HepG2 (cell line): ENCODE data around the gene RELL1. TPM values are rescaled to one million over a fixed set of nuclear protein-coding genes. Genes with fewer than 3 reads are reported as not detected.

Experiments used
- CBX1 ChIP-seq: IDR thresholded peaks from one replicate; pipeline ENCODE4 v1.6.1; 2016; ENCODE audit warnings: antibody characterized with exemption, low read depth
- GABPA ChIP-seq, 2 experiments: IDR thresholded peaks; 2 replicates each; pipeline ENCODE4 v1.6.1; 2011 to 2016; ENCODE audit warnings: low read depth in 2 of 2, low read length in 1 of 2, missing biosample characterization in 1 of 2, missing genetic modification characterization in 1 of 2
- IRF9 ChIP-seq: sonication (generic); formaldehyde crosslinking; IDR thresholded peaks from 2 replicates; pipeline ENCODE4 v1.8.0; 2022; ENCODE audit warnings: missing genetic modification reagents, mild to moderate bottlenecking, borderline replicate concordance
- MYPOP ChIP-seq: sonication (generic); formaldehyde crosslinking; IDR thresholded peaks from 2 replicates; pipeline ENCODE4 v1.8.1; 2023; ENCODE audit warnings: mild to moderate bottlenecking, moderate library complexity, missing genetic modification reagents
- NCOA5 ChIP-seq: sonication (generic); formaldehyde crosslinking; IDR thresholded peaks from 2 replicates; pipeline ENCODE4 v1.4.0; 2020; ENCODE audit warnings: missing genetic modification reagents
- NFAT5 ChIP-seq: sonication (generic); formaldehyde crosslinking; IDR thresholded peaks from 2 replicates; pipeline ENCODE4 v1.4.0; 2020; ENCODE audit warnings: missing genetic modification reagents
- NR2C2 ChIP-seq: sonication (generic); formaldehyde crosslinking; IDR thresholded peaks from 2 replicates; pipeline ENCODE4 v1.4.0; 2020; ENCODE audit warnings: missing genetic modification reagents, mild to moderate bottlenecking, moderate library complexity, borderline replicate concordance
- NR2F1 ChIP-seq, 2 experiments: fragments of 450-650 bp in 1 of 2; formaldehyde crosslinking in 1 of 2; IDR thresholded peaks; 2 replicates each; pipeline versions ENCODE4 v1.5.0 to v1.6.1; 2016 to 2020; ENCODE audit warnings: mild to moderate bottlenecking in 1 of 2, missing compliant biosample characterization in 1 of 2, missing genetic modification reagents in 1 of 2, moderate library complexity in 1 of 2
- RNF2 ChIP-seq: fragments of 450-650 bp; conservative IDR thresholded peaks from 2 replicates; pipeline ENCODE4 v1.6.1; 2016; ENCODE audit warnings: low read depth
- SKIL ChIP-seq: sonication (generic); formaldehyde crosslinking; IDR thresholded peaks from 2 replicates; pipeline ENCODE4 v1.8.0; 2022; ENCODE audit warnings: missing genetic modification reagents, mild to moderate bottlenecking, moderate library complexity, borderline replicate concordance
- THYN1 ChIP-seq: sonication (generic); formaldehyde crosslinking; IDR thresholded peaks from 2 replicates; pipeline ENCODE4 v1.8.1; 2023; ENCODE audit warnings: low read depth, mild to moderate bottlenecking, moderate library complexity, missing genetic modification reagents, borderline replicate concordance
- TOE1 ChIP-seq: sonication (generic); formaldehyde crosslinking; IDR thresholded peaks from 2 replicates; pipeline ENCODE4 v1.4.0; 2020; ENCODE audit warnings: mild to moderate bottlenecking, missing genetic modification reagents
- ZFP36 ChIP-seq: fragments of 150-350 bp; IDR thresholded peaks from 2 replicates; pipeline ENCODE4 v1.6.1; 2018; ENCODE audit warnings: borderline replicate concordance, low read length, low read depth; ENCODE audit not compliant: partially characterized antibody
- ZKSCAN5 ChIP-seq: sonication (generic); formaldehyde crosslinking; IDR thresholded peaks from 2 replicates; pipeline ENCODE4 v1.5.1; 2020; ENCODE audit warnings: mild to moderate bottlenecking, missing genetic modification reagents
- ZNF264 ChIP-seq: sonication (generic); formaldehyde crosslinking; IDR thresholded peaks from 2 replicates; pipeline ENCODE4 v1.4.0; 2020; ENCODE audit warnings: missing genetic modification reagents
- ZNF343 ChIP-seq: sonication (generic); formaldehyde crosslinking; IDR thresholded peaks from 2 replicates; pipeline ENCODE4 v1.4.0; 2020; ENCODE audit warnings: mild to moderate bottlenecking, missing genetic modification reagents
- ZNF350 ChIP-seq: sonication (generic); formaldehyde crosslinking; IDR thresholded peaks from 2 replicates; pipeline ENCODE4 v1.4.0; 2020; ENCODE audit warnings: mild to moderate bottlenecking, low read depth, missing genetic modification reagents, borderline replicate concordance
- ZNF7 ChIP-seq: IDR thresholded peaks from 2 replicates; pipeline ENCODE4 v1.6.1; 2016; ENCODE audit warnings: missing biosample characterization, missing genetic modification reagents
- ZNF749 ChIP-seq: sonication (generic); formaldehyde crosslinking; IDR thresholded peaks from 2 replicates; pipeline ENCODE4 v1.8.0; 2022; ENCODE audit warnings: mild to moderate bottlenecking, missing genetic modification reagents, moderate library complexity, borderline replicate concordance
- ZNF761 ChIP-seq: sonication (generic); formaldehyde crosslinking; conservative IDR thresholded peaks from 2 replicates; pipeline ENCODE4 v1.4.0; 2020; ENCODE audit warnings: mild to moderate bottlenecking, missing genetic modification reagents
- ZSCAN25 ChIP-seq: sonication (generic); formaldehyde crosslinking; IDR thresholded peaks from 2 replicates; pipeline ENCODE4 v1.8.0; 2022; ENCODE audit warnings: mild to moderate bottlenecking, missing genetic modification reagents
- polyA plus RNA-seq, 8 experiments: library from polyadenylated mRNA; depleted of rRNA in 3 of 8; stranded (reverse) in 7 of 8; unstranded in 1 of 8; fragments of >200 nt; fragmentation: Illumina TruSeq in 4 of 8; extraction: Trizol in 4 of 8; gene quantifications; 2 replicates each; pipeline versions ENCODE4 v1.2.1 to v1.2.3, GENCODE V29; 2011 to 2016; ENCODE audit warnings: low read depth in 4 of 8, missing spikeins in 1 of 8, mixed read lengths in 1 of 8; ENCODE audit not compliant: insufficient read depth in 1 of 8
- total RNA-seq, 5 experiments: library from RNA; depleted of rRNA; stranded (reverse); fragments of >200 nt; fragmentation: Illumina TruSeq; extraction: Trizol; gene quantifications; 2 replicates each; pipeline ENCODE4 v1.2.3, GENCODE V29; 2016; ENCODE audit warnings: low read depth in 1 of 5

RELL1 gene
- total and polyA plus RNA-seq, 2 of the 13 experiments (the other 11 are each of a cell fraction or from before 2014, with no cell fraction given), result 8.4 to 58.4 TPM

DNA sequence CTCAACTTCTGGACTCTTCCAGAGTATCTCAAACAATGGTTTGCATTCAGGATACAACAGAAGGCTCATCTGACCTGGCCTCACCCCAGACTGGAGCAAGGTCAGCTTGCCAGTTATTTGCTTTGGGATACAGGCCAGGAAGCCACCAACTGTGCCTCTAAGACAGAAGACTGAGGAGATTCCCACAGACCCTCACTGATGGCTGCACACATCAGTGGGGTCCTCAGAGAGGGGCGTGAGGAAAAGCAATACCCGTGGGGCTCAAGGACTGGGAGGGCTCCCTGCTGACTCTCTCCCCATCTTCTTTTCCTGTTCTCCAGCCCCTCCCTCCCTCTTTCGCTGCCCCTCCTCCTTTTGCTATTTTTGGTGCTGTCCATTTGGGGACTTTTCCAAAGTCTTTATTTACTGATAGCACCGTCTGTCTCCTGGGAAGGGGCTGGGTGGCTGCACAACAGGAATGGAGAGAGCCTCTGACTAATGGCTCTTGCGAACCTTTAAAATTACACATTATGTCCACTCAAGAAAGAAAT lies 23.2 kb downstream of the RELL1 start (continued):
- TF ChIP-seq NR2F1 (CRISPR knock-in tag; IDR thresholded peaks at IDR 0.05), result peak; percentile 10 to 49; a peak in 1 of 4 replicates
- TF ChIP-seq ZNF761, result no peak
- no peak for TF ChIP-seq ZKSCAN5 (CRISPR knock-in tag)
- no peak for TF ChIP-seq ZNF350
- TF ChIP-seq SKIL, result peak; percentile 90
- no peak for TF ChIP-seq ZNF343 (CRISPR knock-in tag)
- no peak for TF ChIP-seq ZNF264 (CRISPR knock-in tag)
- no peak for TF ChIP-seq MYPOP (CRISPR knock-in tag)
- TF ChIP-seq ZSCAN25, result no peak
- no peak for TF ChIP-seq ZFP36
- TF ChIP-seq NFAT5, result no peak
- TF ChIP-seq TOE1 (CRISPR knock-in tag), result no peak
- no peak for TF ChIP-seq NCOA5 (CRISPR knock-in tag)
- TF ChIP-seq ZNF749, result no peak
- TF ChIP-seq CBX1, result no peak
- TF ChIP-seq RNF2, result no peak
- TF ChIP-seq NR2C2, result peak; percentile 21; the same call in 1 of the 2 replicates
- no peak for TF ChIP-seq THYN1 (CRISPR knock-in tag)
- TF ChIP-seq ZNF7 (CRISPR knock-in tag), result no peak
- no peak for TF ChIP-seq IRF9 (CRISPR knock-in tag)
- TF ChIP-seq GABPA (IDR thresholded peaks at IDR 0.05; ENCODE audit: low read depth, low read length), result no peak
- TF ChIP-seq GABPA (CRISPR knock-in tag; IDR thresholded peaks at IDR 0.05; ENCODE audit: low read depth), result no peak
